Body of pancreas (tissue), 4 donors: ENCODE data around the gene NCOR1.

Source experiments
- POLR2A ChIP-seq, 3 donors: fragments of 450-650 bp; IDR thresholded peaks; one replicate each; pipeline ENCODE4 v1.6.1; 2016; ENCODE audit warnings: antibody characterized with exemption in 3 of 3, mild to moderate bottlenecking in 2 of 3
- TF ChIP-seq, protein P1 (sequence below), 7 experiments: fragments of 450-650 bp in 4 of 7; fragments of 200-600 bp in 3 of 7; sonication (generic) in 3 of 7; IDR thresholded peaks; one replicate each; pipeline ENCODE4 v1.5.1; 2016 to 2019; ENCODE audit warnings: antibody characterized with exemption in 7 of 7

GRCh38 chr17:16255481-16255921 lies 40.2 kb upstream of the NCOR1 start:
- TF ChIP-seq, protein P1, sequence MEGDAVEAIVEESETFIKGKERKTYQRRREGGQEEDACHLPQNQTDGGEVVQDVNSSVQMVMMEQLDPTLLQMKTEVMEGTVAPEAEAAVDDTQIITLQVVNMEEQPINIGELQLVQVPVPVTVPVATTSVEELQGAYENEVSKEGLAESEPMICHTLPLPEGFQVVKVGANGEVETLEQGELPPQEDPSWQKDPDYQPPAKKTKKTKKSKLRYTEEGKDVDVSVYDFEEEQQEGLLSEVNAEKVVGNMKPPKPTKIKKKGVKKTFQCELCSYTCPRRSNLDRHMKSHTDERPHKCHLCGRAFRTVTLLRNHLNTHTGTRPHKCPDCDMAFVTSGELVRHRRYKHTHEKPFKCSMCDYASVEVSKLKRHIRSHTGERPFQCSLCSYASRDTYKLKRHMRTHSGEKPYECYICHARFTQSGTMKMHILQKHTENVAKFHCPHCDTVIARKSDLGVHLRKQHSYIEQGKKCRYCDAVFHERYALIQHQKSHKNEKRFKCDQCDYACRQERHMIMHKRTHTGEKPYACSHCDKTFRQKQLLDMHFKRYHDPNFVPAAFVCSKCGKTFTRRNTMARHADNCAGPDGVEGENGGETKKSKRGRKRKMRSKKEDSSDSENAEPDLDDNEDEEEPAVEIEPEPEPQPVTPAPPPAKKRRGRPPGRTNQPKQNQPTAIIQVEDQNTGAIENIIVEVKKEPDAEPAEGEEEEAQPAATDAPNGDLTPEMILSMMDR (IDR thresholded peaks at IDR 0.05), result peak in 2 of 7 experiments; percentile 16 to 21
- TF ChIP-seq POLR2A (IDR thresholded peaks at IDR 0.05), result peak in 2 of 3 donors; percentile 12 to 17
